Stimulated activated naive CD8-positive, alpha-beta T cell treated with anti-CD3 and anti-CD28 coated beads, Interleukin-15, Interleukin-2, amounts not matched to agents 100 U/mL and 50 U/mL, for 24 hours (primary cell): Measurements from ENCODE around the gene NYAP2.

Source experiments
- ATAC-seq: fragments of 150-1000 bp; cut with Tn5 transposase; one replicate; pipeline ENCODE4 v1.10.0; 2021
- DNase-seq: peaks from one replicate; pipeline ENCODE4 v3.0.0; 2021

NYAP2 gene

DNA sequence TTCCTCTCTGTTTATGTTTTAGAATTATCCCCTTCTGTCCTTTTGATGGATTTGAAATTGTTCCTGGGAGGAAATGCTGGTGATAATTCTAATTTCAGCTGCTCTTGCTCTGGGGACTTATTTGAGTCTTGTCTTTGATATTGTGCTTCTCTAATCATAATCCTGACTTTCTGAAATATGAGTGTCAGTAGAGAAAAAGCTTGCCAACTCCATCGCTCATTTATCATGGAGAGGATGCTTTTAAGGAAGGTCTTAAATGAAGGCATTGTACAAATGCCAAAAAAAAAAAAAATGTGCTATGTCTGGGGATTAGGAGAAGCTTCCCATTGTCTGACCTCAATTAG lies 159.5 kb downstream of the NYAP2 start:
- DNase-seq = no peak
- no peak for ATAC-seq

DNA sequence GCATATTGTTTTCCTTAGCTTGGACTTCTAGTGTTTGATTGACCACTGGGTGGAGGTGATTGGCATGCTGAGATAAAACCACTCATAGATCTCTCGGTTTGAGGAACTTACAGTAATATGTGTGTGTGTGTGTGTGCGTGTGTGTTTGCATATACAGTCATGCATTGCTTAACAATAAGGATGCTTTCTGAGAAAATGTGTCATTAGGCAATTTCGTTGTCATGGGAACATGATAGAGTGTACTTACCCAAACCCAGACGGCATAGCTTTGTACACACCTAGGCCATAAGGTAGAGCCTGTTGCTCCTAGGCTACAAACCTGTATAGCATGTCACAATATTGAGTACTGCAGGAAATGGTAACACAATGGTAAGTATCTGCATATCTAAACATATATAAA lies 167.3 kb downstream of the NYAP2 start:
- DNase-seq = no peak
- ATAC-seq = no peak

DNA sequence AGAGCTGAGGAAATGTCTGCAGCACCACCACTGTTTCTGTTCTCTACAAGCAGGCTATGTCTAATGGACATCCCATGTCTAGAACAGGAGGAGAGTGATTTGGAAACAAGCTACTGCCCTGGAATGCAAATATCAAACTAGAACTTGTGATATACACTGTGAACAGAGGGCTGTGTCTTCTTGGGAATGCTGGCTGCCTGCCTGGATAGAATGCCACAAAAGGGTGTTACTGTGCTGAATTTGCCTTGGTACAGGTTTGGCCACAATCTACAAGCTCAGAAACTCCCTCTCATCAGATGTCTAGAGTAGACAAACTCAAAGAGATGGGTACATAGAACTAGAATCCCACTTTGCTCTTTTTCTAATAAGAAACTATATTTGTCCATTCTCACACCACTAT lies 170.5 kb downstream of the NYAP2 start:
- ATAC-seq (no peak), DNase-seq (no peak)

DNA sequence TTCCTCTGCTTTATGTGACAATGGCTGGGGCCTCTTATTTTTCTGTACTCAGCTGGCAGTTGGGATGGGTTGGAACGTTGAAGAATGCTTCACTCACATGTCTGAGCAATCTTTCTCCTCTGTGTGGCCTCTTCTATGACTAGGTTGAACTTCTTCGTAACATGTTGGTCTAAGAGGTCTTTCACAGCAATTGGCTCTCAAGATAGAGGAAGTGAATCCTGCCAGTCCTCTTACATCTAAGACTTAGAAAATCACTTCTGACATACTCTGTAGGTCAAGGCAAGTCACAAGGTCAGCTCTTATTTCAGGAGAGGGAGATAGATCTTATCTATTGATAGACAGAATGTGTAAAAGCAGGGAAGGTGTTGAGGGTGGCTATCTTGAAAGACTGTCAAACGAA lies 174.1 kb downstream of the NYAP2 start:
- no peak for ATAC-seq

DNA sequence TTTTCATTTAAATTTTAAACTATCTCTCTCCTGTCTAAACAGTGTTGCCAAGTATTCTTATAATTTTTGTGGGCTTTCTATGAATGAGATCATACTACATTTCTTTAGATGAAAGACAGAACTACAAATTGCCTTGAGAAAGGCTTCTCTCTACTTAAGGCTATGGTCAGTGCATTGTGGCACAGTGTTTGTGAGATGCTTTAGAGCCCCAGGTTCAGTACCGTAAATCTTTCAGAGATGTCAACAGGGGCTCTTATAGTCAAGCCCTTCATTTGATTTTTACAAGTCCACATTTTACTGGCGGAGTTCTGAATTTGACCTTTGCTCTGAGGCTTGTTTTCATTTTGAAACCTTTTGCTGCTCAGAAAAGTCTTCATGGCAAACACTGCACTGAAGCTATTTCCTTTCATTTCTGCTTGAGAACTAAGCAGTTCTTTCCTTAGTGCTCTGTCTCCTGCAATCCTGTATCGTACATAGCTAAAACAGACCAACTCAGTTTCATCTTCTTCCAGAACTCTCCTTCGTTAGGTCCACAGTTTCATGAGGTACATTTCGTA lies 175.2 kb downstream of the NYAP2 start:
- DNase-seq (no peak), ATAC-seq (no peak)

More for the DNA sequence above, 174.1 kb downstream of the NYAP2 start:
- no peak for DNase-seq

DNA sequence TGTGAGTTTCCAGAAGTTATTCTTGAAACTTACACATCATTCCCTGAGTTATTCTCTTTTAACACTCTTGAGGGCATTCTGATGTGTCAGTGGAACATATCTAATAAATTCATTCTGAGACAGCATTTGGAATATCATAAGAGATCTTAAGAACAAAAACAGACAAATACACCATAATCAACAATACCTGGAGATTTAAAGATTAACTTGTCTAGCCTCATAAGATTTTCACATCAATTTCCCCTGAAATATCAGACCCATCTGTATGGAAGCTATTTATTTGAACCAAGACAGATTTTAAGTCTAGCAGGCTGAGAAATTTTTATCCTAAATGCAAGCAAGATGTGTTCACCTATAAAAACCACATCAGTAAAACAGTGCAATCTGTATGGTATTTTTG lies 181.6 kb downstream of the NYAP2 start:
- ATAC-seq = no peak
- DNase-seq = no peak

DNA sequence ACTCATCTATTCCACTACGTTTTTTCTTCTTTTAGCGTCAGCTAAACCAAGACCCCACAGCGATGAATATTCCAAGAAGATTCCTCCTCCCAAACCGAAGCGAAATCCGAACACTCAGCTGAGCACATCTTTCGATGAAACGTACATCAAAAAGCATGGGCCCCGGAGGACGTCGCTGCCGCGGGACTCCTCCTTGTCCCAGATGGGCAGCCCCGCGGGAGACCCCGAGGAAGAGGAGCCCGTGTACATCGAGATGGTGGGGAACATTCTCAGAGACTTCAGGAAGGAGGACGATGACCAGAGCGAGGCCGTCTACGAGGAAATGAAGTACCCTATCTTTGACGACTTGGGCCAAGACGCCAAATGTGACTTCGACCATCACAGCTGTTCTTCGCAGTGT lies 182.4 kb downstream of the NYAP2 start:
- DNase-seq (no peak), ATAC-seq (no peak)

DNA sequence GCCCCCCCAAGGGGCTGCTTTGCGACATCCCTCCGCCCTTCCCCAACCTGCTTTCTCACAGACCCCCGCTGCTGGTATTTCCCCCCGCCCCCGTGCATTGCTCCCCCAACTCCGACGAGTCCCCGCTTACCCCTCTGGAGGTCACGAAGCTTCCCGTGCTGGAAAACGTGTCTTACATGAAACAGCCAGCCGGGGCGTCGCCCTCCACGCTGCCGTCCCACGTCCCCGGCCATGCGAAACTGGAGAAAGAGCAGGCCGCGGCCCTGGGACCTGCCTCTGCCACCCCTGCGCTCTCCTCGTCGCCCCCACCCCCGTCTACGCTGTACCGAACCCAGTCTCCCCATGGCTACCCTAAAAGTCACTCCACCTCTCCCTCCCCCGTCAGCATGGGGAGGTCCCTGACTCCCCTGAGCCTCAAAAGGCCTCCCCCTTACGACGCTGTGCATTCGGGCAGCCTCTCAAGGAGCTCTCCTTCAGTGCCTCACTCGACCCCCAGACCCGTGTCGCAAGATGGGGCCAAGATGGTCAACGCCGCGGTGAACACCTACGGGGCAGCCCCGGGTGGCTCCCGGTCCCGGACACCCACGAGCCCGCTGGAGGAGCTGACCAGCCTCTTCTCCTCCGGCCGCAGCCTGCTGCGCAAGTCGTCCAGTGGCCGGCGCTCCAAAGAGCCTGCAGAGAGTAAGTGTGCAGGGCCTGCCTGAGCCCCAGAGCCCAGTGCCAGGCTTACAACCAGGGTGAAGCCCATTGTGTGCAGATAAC lies 183.0 kb downstream of the NYAP2 start:
- DNase-seq = no peak
- ATAC-seq = no peak

DNA sequence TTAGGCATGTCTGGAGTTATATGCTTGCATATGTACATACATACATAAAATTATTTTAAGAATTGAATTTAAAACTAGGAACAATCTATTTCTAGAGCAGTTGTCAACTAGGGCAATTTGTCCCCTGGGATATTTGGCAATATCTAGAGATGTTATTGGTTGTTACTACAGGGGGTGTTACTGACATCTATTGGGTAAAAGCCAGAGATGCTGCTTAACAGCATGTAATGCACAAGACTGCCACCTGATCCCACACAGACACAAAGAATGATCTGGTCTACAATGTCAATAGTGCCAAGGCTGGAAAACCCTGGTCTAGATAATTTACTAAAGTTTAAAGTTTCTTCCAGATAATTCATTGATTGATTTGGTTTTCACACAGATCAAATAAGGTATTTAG lies 185.3 kb downstream of the NYAP2 start:
- DNase-seq (no peak), ATAC-seq (no peak)

DNA sequence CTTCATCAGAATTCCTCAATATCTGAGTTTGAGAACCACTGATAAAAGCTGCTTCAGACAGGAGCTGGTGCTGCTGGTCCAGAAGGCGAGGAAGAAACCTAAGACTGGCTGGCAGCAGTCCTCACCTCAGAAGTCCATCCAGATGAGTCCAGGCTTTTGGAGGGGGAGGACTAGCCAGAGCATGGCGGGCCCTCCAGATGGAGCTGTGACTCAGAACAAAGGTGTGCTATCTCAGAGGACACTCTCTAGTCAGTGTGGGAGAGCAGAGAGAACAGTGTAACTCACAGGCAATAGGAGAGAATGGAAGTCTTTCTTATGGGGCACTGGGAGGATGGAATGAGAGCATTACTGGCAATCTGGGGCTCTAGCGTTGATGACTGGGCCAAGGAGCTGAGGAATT lies 191.4 kb downstream of the NYAP2 start:
- ATAC-seq (no peak), DNase-seq (no peak)

DNA sequence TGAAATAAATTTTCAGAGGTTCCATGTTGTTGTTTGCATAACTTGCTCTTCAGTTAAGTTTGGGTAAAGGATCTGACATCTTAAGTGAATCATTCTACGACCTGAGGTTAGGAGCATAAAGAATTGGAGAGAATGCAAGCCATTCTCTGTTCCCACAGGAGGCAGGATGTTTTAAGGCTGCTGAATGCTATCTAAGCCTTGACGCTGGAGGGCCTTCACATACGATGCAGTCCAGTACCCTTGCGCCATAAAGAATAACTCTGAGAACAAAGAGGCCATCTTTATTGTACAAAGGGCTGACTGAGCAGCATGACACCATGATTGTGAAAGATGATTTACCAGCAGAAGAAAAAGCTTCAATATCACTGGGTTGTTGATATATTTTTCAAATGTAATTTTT lies 198.4 kb downstream of the NYAP2 start:
- ATAC-seq (no peak), DNase-seq (no peak)

DNA sequence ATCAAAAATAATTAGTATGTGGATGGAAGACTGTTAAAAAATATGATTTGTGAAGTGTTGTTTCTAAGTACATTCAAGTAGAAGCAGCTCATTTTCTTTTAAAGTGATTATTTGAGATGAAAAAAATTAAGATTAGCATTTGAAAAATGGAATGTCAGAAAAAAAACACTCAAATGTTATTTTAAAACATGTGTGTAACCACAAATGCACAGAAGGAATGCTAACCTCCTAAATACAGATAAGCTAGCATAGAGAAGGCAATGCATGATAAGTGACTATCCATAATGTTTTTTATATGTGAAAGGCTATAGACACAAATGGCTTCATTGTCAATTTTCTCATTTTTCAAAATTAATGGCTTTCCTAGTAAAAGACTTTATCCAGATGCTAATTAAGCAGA lies 198.9 kb downstream of the NYAP2 start:
- ATAC-seq = no peak
- DNase-seq = no peak

DNA sequence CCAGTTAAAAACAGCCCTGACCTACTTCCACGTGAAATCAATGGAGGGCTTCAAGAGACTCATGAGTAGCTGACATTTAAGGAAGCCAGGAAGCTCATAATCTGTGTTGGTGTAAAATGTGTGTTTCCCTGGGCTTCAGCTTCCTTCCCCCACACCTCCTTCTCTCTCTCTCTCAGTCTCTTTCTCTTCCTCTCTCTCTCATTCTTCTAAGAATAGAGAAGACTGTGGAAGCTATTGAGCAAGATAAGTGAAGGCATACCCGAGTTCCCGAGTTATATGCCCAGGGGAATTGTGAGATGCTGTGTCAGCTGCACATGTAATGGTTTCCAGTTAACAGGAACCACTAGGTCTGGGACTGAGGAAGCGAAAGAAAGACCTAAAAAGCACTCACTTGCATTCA lies 199.4 kb downstream of the NYAP2 start:
- DNase-seq (no peak), ATAC-seq (no peak)

DNA sequence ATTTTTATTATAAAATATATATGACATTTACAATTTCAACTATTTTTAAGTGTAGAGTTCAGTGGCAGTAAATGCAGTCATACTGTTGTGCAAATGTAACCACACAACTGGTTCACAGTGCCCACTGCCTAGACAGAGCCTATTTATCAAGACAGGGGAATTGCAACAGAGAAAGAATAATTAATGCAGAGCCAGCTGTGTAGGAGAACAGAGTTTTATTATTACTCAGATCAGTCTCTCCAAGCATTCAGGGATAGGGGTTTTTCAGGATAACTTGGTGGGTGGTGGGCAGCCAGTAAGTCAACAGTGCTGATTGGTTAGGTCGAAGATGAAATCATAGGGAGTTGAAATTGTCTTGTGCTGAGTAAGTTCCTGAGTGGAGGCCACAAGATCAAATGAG lies 200.3 kb downstream of the NYAP2 start:
- ATAC-seq = no peak
- no peak for DNase-seq

DNA sequence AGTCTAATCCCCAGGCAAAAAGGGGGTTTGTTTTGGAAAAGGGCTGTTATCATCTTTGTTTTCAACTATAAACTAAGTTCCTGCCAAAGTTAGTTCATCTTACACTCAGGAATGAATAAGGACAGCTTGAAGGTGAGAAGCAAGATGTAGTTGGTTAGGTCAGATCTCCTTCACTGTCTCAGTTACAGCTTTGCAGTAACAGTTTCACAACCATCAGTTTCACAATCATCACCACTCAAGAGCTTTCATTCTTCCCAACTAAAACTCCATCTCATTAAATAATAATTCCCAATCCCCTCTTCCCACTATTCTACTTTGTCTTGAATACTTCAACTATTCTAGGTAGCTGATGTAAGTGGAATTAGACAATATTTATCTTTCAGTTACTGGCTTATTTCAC lies 200.9 kb downstream of the NYAP2 start:
- no peak for DNase-seq
- no peak for ATAC-seq

DNA sequence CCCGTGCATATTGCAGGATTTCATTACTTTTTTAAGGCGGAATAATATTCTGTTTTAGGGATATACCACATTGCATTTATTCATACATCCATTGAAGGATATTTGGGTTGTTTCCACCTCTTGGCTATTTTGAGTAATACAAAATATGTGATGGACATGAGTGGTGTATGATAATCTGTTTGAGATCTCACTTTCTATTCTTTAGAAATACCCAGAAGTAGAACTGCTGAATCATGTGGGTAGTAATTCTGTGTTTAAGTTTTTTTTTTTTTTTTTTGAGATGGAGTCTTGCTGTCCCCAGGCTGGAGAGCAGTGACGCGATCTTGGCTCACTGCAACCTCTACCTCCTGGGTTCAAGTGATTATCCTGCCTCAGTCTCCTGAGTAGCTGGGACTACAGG lies 201.4 kb downstream of the NYAP2 start:
- ATAC-seq (no peak), DNase-seq (no peak)

DNA sequence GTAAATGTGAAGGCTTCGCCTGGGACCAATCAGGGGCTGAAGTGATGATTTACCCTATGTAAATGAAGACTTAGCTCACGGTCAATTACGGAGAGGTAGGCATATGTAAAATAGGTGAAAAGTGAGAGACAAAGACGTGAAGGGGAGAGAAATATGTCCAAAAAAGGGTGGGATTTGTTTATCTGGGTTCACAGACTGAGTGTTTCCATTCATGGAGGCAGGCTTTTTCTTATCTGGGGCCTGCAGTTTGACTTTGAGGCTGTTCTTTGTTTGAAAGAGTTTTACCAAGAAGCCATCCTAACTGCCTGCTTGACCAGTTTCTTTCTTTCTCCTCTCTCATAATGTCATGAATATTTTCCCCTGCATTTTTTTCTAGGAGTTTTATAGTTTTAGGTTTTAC lies 202.7 kb downstream of the NYAP2 start:
- no peak for ATAC-seq

DNA sequence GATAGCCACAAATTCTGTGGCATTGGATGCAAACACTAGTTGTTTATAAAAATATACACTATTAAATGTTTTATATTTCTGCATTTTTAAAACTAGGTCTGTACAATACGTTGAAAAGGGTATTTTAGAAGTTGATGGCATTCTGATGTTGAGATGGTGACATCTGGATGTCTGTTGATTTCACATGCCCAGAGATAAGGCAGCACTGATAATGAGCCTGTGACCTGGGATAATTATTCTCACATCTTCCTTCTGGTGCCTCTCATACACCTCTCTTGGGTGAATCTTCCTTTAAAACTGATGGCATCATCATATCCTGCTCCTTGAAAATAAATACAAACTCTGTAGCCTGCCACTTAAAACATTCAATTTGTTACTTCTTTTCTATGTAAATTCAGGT lies 208.6 kb downstream of the NYAP2 start:
- DNase-seq (no peak), ATAC-seq (no peak)

More for the DNA sequence above, 202.7 kb downstream of the NYAP2 start:
- no peak for DNase-seq

DNA sequence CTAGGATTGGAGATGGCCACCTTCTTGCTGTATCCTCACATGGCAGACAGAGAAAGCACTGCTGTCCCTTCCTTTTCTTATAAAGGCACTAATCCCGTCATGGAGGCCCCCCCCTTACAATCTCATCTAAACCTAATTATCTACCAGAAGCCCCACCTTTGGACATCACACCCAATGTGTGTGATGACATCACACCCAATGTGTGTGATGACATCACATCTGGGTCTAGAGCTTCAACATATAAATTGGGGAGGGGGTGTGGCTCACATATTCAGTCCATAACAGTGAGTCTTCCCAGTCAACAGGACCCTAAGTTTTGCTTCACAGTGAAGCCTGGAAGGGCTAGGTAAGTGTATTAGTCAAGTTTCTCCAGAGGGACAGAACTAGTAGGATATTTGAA lies 213.1 kb downstream of the NYAP2 start:
- no peak for DNase-seq
- no peak for ATAC-seq

DNA sequence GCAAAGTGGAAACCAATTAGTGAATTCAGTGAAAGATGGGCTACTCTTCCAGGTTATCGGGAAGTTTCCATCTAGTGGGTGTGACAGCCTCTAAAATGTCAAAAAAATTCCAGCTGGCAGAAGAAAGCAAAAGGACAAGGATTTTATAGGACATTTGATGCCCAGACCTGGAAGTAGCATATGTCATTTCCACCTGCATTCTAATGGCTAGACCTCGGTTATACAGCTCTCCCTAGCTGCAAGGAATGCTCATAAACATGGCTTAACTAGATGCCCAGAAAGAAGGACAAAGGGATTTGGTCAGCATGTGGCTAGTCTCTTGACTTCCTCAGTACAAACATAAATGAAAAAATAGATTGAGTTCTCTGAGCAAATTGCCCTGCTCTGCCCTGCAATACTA lies 215.4 kb downstream of the NYAP2 start:
- DNase-seq = no peak
- ATAC-seq = no peak

DNA sequence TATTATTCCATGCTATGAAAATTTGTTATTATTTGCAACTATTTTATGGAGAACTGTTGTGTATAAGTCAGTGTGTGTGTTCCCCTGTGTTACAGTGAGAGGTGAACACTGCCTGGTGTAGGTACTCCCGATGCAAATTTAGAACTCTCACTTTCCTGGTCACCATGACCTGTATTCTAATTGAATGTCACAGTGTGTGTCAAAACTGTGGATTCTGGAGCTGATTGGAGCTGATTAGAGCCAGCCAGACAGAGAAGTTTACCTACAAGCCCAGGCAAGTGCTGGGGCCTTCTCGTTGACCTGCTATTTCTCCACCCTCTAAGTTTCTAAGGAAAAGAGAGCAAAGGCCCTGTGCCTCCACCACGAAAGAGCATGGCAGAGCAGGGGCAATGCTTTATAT lies 216.0 kb downstream of the NYAP2 start:
- DNase-seq = no peak
- ATAC-seq = no peak

DNA sequence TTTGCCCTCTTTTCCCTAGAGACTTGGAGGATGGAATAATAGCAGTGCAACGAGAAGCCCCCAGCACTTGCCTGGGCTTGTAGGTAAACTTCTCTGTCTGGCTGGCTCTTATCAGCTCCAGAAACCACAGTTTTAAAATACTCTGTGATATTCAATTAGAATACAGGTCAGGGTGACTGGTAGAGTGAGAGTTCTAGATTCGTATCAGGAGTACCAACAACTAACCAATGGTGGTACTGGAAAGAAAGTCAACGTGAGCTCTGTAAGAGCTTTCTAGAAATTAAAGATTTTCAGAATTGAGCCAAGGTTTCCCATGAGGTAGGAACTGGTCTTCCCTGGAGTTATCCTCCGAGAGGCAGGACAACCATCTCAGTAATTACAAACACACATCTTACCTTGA lies 216.9 kb downstream of the NYAP2 start:
- no peak for ATAC-seq

DNA sequence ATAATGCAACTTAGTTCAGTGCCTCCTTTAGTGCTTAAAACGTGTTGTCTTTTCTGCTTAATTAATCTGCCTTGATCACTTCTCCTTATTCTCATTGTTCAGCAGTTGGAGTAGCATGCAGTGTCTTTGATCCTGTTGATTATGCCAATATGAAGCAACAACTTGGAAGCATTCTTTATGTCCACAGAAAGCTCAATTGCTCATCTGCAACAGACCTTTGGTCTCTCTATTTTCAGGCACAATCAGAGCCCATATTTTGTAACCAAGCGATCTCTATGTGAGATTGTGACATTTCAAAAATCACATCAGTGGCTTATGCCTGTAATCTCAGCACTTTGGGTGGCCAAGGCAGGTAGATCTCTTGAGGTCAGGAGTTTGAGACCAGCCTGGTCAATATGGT lies 217.3 kb downstream of the NYAP2 start:
- ATAC-seq (no peak), DNase-seq (no peak)

More for the DNA sequence above, 216.9 kb downstream of the NYAP2 start:
- DNase-seq = no peak

DNA sequence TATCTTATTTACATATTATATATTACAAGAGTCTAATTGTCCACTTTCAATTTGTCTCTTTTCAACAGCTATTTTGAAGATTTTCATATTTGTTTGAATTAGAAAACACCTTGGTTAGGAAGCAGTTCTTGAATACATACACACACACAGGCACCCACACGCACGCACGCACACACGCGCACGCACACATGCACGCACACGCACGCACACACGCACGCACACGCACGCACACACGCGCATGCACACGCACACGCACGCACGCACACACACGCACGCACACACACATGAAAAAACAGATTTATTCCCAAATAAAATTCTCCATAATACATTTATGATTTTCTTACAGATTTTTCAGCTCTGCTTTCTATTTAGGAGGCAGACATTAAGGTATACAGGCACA lies 220.7 kb downstream of the NYAP2 start:
- DNase-seq = no peak
- no peak for ATAC-seq
